Ovary (tissue), 3 donors: ENCODE data around the gene ARAP1.

Experiments
- CTCF ChIP-seq, 3 donors: fragments of 450-650 bp in 2 of 3; fragments of 200-600 bp in 1 of 3; IDR thresholded peaks; one replicate each; pipeline versions ENCODE4 v1.5.1 to v1.8.0; 2016 to 2022; ENCODE audit warnings: antibody characterized with exemption in 3 of 3, mild to moderate bottlenecking in 1 of 3
- EP300 ChIP-seq: sonication (generic); formaldehyde crosslinking; IDR thresholded peaks from one replicate; pipeline ENCODE4 v1.6.1; 2017; ENCODE audit warnings: antibody characterized with exemption
- donor health status: DM: no; HTN: no; CAD: no.

- TF ChIP-seq CTCF (IDR thresholded peaks at IDR 0.05): no peak
- TF ChIP-seq EP300: no peak
Measured at GRCh38 chr11:72647882-72648281, 104.3 kb downstream of the ARAP1 start.
